ENCODE data around the gene PAIP2. TPM values are rescaled to one million over a fixed set of nuclear protein-coding genes. Genes with fewer than 3 reads are reported as not detected.

Gene PAIP2
- total and polyA plus RNA-seq, 2 of the 4 experiments (the other 2 are of a cell fraction) = 41.9 to 59.5 TPM

- peak within 1 kb of the TSS; percentile 94 for H2AFZ ChIP-seq (replicated peaks; ENCODE audit: low read length, poor library complexity)
- DNase-seq (peak; percentile 94), ATAC-seq (ENCODE audit: low read depth) (peak; percentile 89)
- H3K4me3 ChIP-seq (ENCODE audit: insufficient read depth, low read depth, low read length) = peak within 1 kb of the TSS; percentile 80
- H3K18ac ChIP-seq (ENCODE audit: low read depth, low read length) = peak within 1 kb of the TSS; percentile 87
- H3K9ac ChIP-seq (ENCODE audit: low read depth, low read length) = peak within 1 kb of the TSS; percentile 97
- peaks cover 6% of the 10 kb centered on the region for H3K9me1 ChIP-seq (ENCODE audit: insufficient read depth, low read length)
- peak within 1 kb of the TSS; percentile 93 for H2BK5ac ChIP-seq (ENCODE audit: low read depth, low read length, poor library complexity, severe bottlenecking)
- dilution Hi-C loops (cut with HindIII; ENCODE audit: low sequenced_read_pairs, unreplicated experiment) = no loop called here
- H2BK15ac ChIP-seq (ENCODE audit: low read depth, low read length) = peak within 1 kb of the TSS; percentile 63; the same call in 2 of the 3 replicates
- peaks cover 5% of the 10 kb centered on the region for H3K4me1 ChIP-seq (ENCODE audit: control insufficient read depth, insufficient read depth, low read length)
- H2AK5ac ChIP-seq (ENCODE audit: low read depth, low read length) = peak within 1 kb of the TSS; percentile 88
- peak within 1 kb of the TSS; percentile 90 for H3K4me2 ChIP-seq (ENCODE audit: low read depth, low read length)
- no peak within 1 kb of the TSS for H2BK20ac ChIP-seq (ENCODE audit: low read depth, low read length)
- peak within 1 kb of the TSS; percentile 99 for H3K56ac ChIP-seq (ENCODE audit: extremely low read depth, insufficient read depth, low read length)
- H3K36me3 ChIP-seq (ENCODE audit: control insufficient read depth, insufficient read depth, low read length) = no peaks in the 10 kb centered on the region
- peak within 1 kb of the TSS; percentile 94 for H4K5ac ChIP-seq (ENCODE audit: low read depth, low read length)
- peak within 1 kb of the TSS; percentile 77 to 97 for H4K8ac ChIP-seq (ENCODE audit: low read depth in 2 of 2, low read length in 2 of 2)
- CTCF ChIA-PET = interaction anchor here (0.6 to 1.3 kb wide), 3 partner anchors 63 to 714 kb away, joined by 3 to 5 read pairs (median 3); no protein-coding TSS in a partner anchor
- no peaks in the 10 kb centered on the region for H3K27me3 ChIP-seq (ENCODE audit: control insufficient read depth, insufficient read depth, low read length)
- peaks cover 0 to 17% of the 10 kb centered on the region in 2 experiments; a peak in 2 of 4 replicates for H3K79me1 ChIP-seq (ENCODE audit: low read depth in 1 of 2, low read length in 2 of 2)
- in situ Hi-C loops (cut with MboI; ENCODE audit: low sequenced_read_pairs) = no loop called here
- H2AK9ac ChIP-seq (replicated peaks; ENCODE audit: low read depth, low read length, poor library complexity) = peak within 1 kb of the TSS; percentile 97
- intact Hi-C loops (cut with micrococcal nuclease) = no loop called here
- no peaks in the 10 kb centered on the region for H3K9me3 ChIP-seq (ENCODE audit: control insufficient read depth, insufficient read depth, low read length)
- peak within 1 kb of the TSS; percentile 90 for H4K91ac ChIP-seq (ENCODE audit: insufficient read depth, low read depth, low read length)
- H2BK120ac ChIP-seq (ENCODE audit: low read depth, low read length) = peak within 1 kb of the TSS; percentile 69
- H3K27ac ChIP-seq (ENCODE audit: insufficient read depth, low read length) = peak within 1 kb of the TSS; percentile 95
- peaks cover 52% of the 10 kb centered on the region for H4K20me1 ChIP-seq (ENCODE audit: insufficient read depth, low read length)
- H3K14ac ChIP-seq (replicated peaks; ENCODE audit: low read depth, low read length) = peak within 1 kb of the TSS; percentile 98
- 0% methylated on average over 25 of the region's 88 CpGs; no CpG with 5 or more reads in 1 of the 2 experiments for whole genome bisulfite sequencing, 2 experiments (ENCODE audit: extremely low coverage in 2 of 2, insufficient read length in 1 of 2)
- POLR2A ChIA-PET (ENCODE audit: unreplicated experiment) = interaction anchor here (0.5 to 0.7 kb wide), 7 partner anchors 19 to 828 kb away, joined by 3 to 4 read pairs (median 3); partner anchors contain the start of genes EGR1 and LRRTM2
- no TSS peak for BruUV-seq (replicated peaks)
- peak within 1 kb of the TSS; percentile 98 for H3K23ac ChIP-seq (ENCODE audit: low read depth, low read length)
- peak within 1 kb of the TSS; percentile 97 for H3K4ac ChIP-seq (ENCODE audit: low read depth, low read length)
- no peak for TF ChIP-seq RCOR1 (IDR thresholded peaks at IDR 0.05; ENCODE audit: insufficient replicate concordance, low read length)
- TF ChIP-seq NFE2L2 (IDR thresholded peaks at IDR 0.05; ENCODE audit: low read depth, low read length) = no peak
- TF ChIP-seq MAFK (IDR thresholded peaks at IDR 0.05; ENCODE audit: low read depth, low read length) = no peak
- TF ChIP-seq BHLHE40 (IDR thresholded peaks at IDR 0.05; ENCODE audit: low read depth, low read length) = peak; percentile 83
- TF ChIP-seq POLR2A (IDR thresholded peaks at IDR 0.05; ENCODE audit: low read depth, low read length) = peak; percentile 97
- no peak for TF ChIP-seq ELK1 (IDR thresholded peaks at IDR 0.05; ENCODE audit: borderline replicate concordance, low read depth, low read length)
- TF ChIP-seq RAD21 (IDR thresholded peaks at IDR 0.05; ENCODE audit: low read length) = no peak
- TF ChIP-seq CHD1 (IDR thresholded peaks at IDR 0.05; ENCODE audit: low read depth, low read length) = no peak
- TF ChIP-seq SMC3 (IDR thresholded peaks at IDR 0.05; ENCODE audit: low read depth, low read length) = no peak; the same call in 1 of the 2 replicates
- no peak for TF ChIP-seq FOS (IDR thresholded peaks at IDR 0.05; ENCODE audit: low read depth, low read length)
- no peak for TF ChIP-seq CEBPB (IDR thresholded peaks at IDR 0.05; ENCODE audit: low read depth, low read length)
- no peak for TF ChIP-seq RFX5 (IDR thresholded peaks at IDR 0.05; ENCODE audit: low read depth, low read length)
- peak; percentile 6; the same call in 1 of the 2 replicates for TF ChIP-seq USF2 (IDR thresholded peaks at IDR 0.05; ENCODE audit: low read depth, low read length)
- 0 out of 2 replicates have a peak, but pooled peaks have one; percentile 12 for TF ChIP-seq MXI1 (IDR thresholded peaks at IDR 0.05; ENCODE audit: borderline replicate concordance, low read depth, low read length)
- TF ChIP-seq MAZ (IDR thresholded peaks at IDR 0.05; ENCODE audit: borderline replicate concordance, low read depth, low read length) = peak; percentile 89; the same call in 1 of the 2 replicates
Observed at GRCh38 chr5:139293507-139294373, 47.9 kb upstream of the PAIP2 start, which contains the start of gene MATR3. MATR3 (plus strand) TSS chr5:139293740; CDS start chr5:139307416, 13,676 bp downstream.

Data from IMR-90 (cell line).